ENCODE results near the gene VPS26A.

The VPS26A gene

GRCh38 chr10:69090685-69091084, 33.3 kb upstream of the VPS26A start:
- Histone ChIP-seq H3K36me3 (ENCODE audit: control insufficient read depth, insufficient read depth, low read length) (no peaks in the 10 kb centered on the region), H3K4me1 (ENCODE audit: control insufficient read depth, insufficient read depth, low read length) (peaks cover 6% of the 10 kb centered on the region), H3K27ac (ENCODE audit: low read depth, low read length) (no peak overlapping the region), H3K27me3 (ENCODE audit: control insufficient read depth, insufficient read depth, low read length) (no peaks in the 10 kb centered on the region), H3K4me3 (ENCODE audit: low read depth, low read length) (no peak overlapping the region), H3K9ac (ENCODE audit: low read length) (no peak overlapping the region), H3K9me3 (ENCODE audit: control insufficient read depth, insufficient read depth, low read depth, low read length) (no peaks in the 10 kb centered on the region)

- Histone ChIP-seq H3K27ac (ENCODE audit: low read depth, low read length) (no peak overlapping the region), H3K27me3 (ENCODE audit: control insufficient read depth, insufficient read depth, low read length) (no peaks in the 10 kb centered on the region), H3K4me1 (ENCODE audit: control insufficient read depth, insufficient read depth, low read length) (peaks cover 1% of the 10 kb centered on the region), H3K9me3 (ENCODE audit: control insufficient read depth, insufficient read depth, low read depth, low read length) (no peaks in the 10 kb centered on the region), H3K4me3 (ENCODE audit: low read depth, low read length) (no peak overlapping the region), H3K36me3 (ENCODE audit: control insufficient read depth, insufficient read depth, low read length) (no peaks in the 10 kb centered on the region), H3K9ac (ENCODE audit: low read length) (no peak overlapping the region)
Measured at GRCh38 chr10:69091143-69091651, 32.8 kb upstream of the VPS26A start.

GRCh38 chr10:69092959-69093850, 30.8 kb upstream of the VPS26A start:
- Histone ChIP-seq H3K9ac (ENCODE audit: low read length) (no peak overlapping the region), H3K4me3 (ENCODE audit: low read depth, low read length) (no peak overlapping the region), H3K9me3 (ENCODE audit: control insufficient read depth, insufficient read depth, low read depth, low read length) (no peaks in the 10 kb centered on the region), H3K27ac (ENCODE audit: low read depth, low read length) (no peak overlapping the region), H3K4me1 (ENCODE audit: control insufficient read depth, insufficient read depth, low read length) (no peaks in the 10 kb centered on the region), H3K27me3 (ENCODE audit: control insufficient read depth, insufficient read depth, low read length) (no peaks in the 10 kb centered on the region), H3K36me3 (ENCODE audit: control insufficient read depth, insufficient read depth, low read length) (no peaks in the 10 kb centered on the region)

GRCh38 chr10:69093933-69094332, 30.0 kb upstream of the VPS26A start:
- H3K27me3 ChIP-seq (ENCODE audit: control insufficient read depth, insufficient read depth, low read length), result no peaks in the 10 kb centered on the region
- no peak overlapping the region for H3K27ac ChIP-seq (ENCODE audit: low read depth, low read length)
- no peaks in the 10 kb centered on the region for H3K4me1 ChIP-seq (ENCODE audit: control insufficient read depth, insufficient read depth, low read length)
- no peaks in the 10 kb centered on the region for H3K9me3 ChIP-seq (ENCODE audit: control insufficient read depth, insufficient read depth, low read depth, low read length)
- H3K36me3 ChIP-seq (ENCODE audit: control insufficient read depth, insufficient read depth, low read length), result no peaks in the 10 kb centered on the region
- no peak overlapping the region for H3K9ac ChIP-seq (ENCODE audit: low read length)
- no peak overlapping the region for H3K4me3 ChIP-seq (ENCODE audit: low read depth, low read length)

GRCh38 chr10:69096045-69096444, 27.9 kb upstream of the VPS26A start:
- Histone ChIP-seq H3K9ac (ENCODE audit: low read length) (no peak overlapping the region), H3K36me3 (ENCODE audit: control insufficient read depth, insufficient read depth, low read length) (no peaks in the 10 kb centered on the region), H3K27ac (ENCODE audit: low read depth, low read length) (no peak overlapping the region), H3K9me3 (ENCODE audit: control insufficient read depth, insufficient read depth, low read depth, low read length) (no peaks in the 10 kb centered on the region), H3K4me3 (ENCODE audit: low read depth, low read length) (no peak overlapping the region), H3K4me1 (ENCODE audit: control insufficient read depth, insufficient read depth, low read length) (peaks cover 3% of the 10 kb centered on the region), H3K27me3 (ENCODE audit: control insufficient read depth, insufficient read depth, low read length) (no peaks in the 10 kb centered on the region)

GRCh38 chr10:69097729-69098128, 26.2 kb upstream of the VPS26A start:
- peaks cover 3% of the 10 kb centered on the region for H3K4me1 ChIP-seq (ENCODE audit: control insufficient read depth, insufficient read depth, low read length)
- H3K36me3 ChIP-seq (ENCODE audit: control insufficient read depth, insufficient read depth, low read length), result no peaks in the 10 kb centered on the region
- no peak overlapping the region for H3K4me3 ChIP-seq (ENCODE audit: low read depth, low read length)
- H3K27ac ChIP-seq (ENCODE audit: low read depth, low read length), result no peak overlapping the region
- no peaks in the 10 kb centered on the region for H3K27me3 ChIP-seq (ENCODE audit: control insufficient read depth, insufficient read depth, low read length)
- no peak overlapping the region for H3K9ac ChIP-seq (ENCODE audit: low read length)
- no peaks in the 10 kb centered on the region for H3K9me3 ChIP-seq (ENCODE audit: control insufficient read depth, insufficient read depth, low read depth, low read length)

GRCh38 chr10:69100136-69100872, 23.7 kb upstream of the VPS26A start:
- no peak overlapping the region for H3K4me3 ChIP-seq (ENCODE audit: low read depth, low read length)
- no peaks in the 10 kb centered on the region for H3K9me3 ChIP-seq (ENCODE audit: control insufficient read depth, insufficient read depth, low read depth, low read length)
- no peak overlapping the region for H3K27ac ChIP-seq (ENCODE audit: low read depth, low read length)
- H3K36me3 ChIP-seq (ENCODE audit: control insufficient read depth, insufficient read depth, low read length), result no peaks in the 10 kb centered on the region
- peaks cover 3% of the 10 kb centered on the region for H3K4me1 ChIP-seq (ENCODE audit: control insufficient read depth, insufficient read depth, low read length)
- H3K9ac ChIP-seq (ENCODE audit: low read length), result no peak overlapping the region
- no peaks in the 10 kb centered on the region for H3K27me3 ChIP-seq (ENCODE audit: control insufficient read depth, insufficient read depth, low read length)

- H3K27ac ChIP-seq (ENCODE audit: low read depth, low read length), result no peak overlapping the region
- H3K9ac ChIP-seq (ENCODE audit: low read length), result no peak overlapping the region
- H3K36me3 ChIP-seq (ENCODE audit: control insufficient read depth, insufficient read depth, low read length), result no peaks in the 10 kb centered on the region
- no peaks in the 10 kb centered on the region for H3K9me3 ChIP-seq (ENCODE audit: control insufficient read depth, insufficient read depth, low read depth, low read length)
- H3K27me3 ChIP-seq (ENCODE audit: control insufficient read depth, insufficient read depth, low read length), result no peaks in the 10 kb centered on the region
- H3K4me3 ChIP-seq (ENCODE audit: low read depth, low read length), result no peak overlapping the region
- peaks cover 3% of the 10 kb centered on the region for H3K4me1 ChIP-seq (ENCODE audit: control insufficient read depth, insufficient read depth, low read length)
Measured at GRCh38 chr10:69101451-69102095, 22.4 kb upstream of the VPS26A start.

GRCh38 chr10:69102440-69102839, 21.5 kb upstream of the VPS26A start:
- Histone ChIP-seq H3K4me1 (ENCODE audit: control insufficient read depth, insufficient read depth, low read length) (peaks cover 3% of the 10 kb centered on the region), H3K9ac (ENCODE audit: low read length) (no peak overlapping the region), H3K4me3 (ENCODE audit: low read depth, low read length) (no peak overlapping the region), H3K9me3 (ENCODE audit: control insufficient read depth, insufficient read depth, low read depth, low read length) (no peaks in the 10 kb centered on the region), H3K27me3 (ENCODE audit: control insufficient read depth, insufficient read depth, low read length) (no peaks in the 10 kb centered on the region), H3K27ac (ENCODE audit: low read depth, low read length) (no peak overlapping the region), H3K36me3 (ENCODE audit: control insufficient read depth, insufficient read depth, low read length) (no peaks in the 10 kb centered on the region)

GRCh38 chr10:69103784-69104183, 20.2 kb upstream of the VPS26A start:
- no peaks in the 10 kb centered on the region for H3K9me3 ChIP-seq (ENCODE audit: control insufficient read depth, insufficient read depth, low read depth, low read length)
- peaks cover 3% of the 10 kb centered on the region for H3K4me1 ChIP-seq (ENCODE audit: control insufficient read depth, insufficient read depth, low read length)
- no peak overlapping the region for H3K4me3 ChIP-seq (ENCODE audit: low read depth, low read length)
- no peaks in the 10 kb centered on the region for H3K27me3 ChIP-seq (ENCODE audit: control insufficient read depth, insufficient read depth, low read length)
- no peak overlapping the region for H3K9ac ChIP-seq (ENCODE audit: low read length)
- H3K36me3 ChIP-seq (ENCODE audit: control insufficient read depth, insufficient read depth, low read length), result no peaks in the 10 kb centered on the region
- no peak overlapping the region for H3K27ac ChIP-seq (ENCODE audit: low read depth, low read length)
